Mammary epithelial cell (primary cell): ENCODE results near the gene ZNF444.

Experiments used
- CTCF ChIP-seq, 2 donors: IDR thresholded peaks in 1 of 2; conservative IDR thresholded peaks in 1 of 2; 2 replicates each; pipeline ENCODE4 v1.5.1; 2011 to 2012; ENCODE audit warnings: inconsistent platforms in 2 of 2, low read length in 2 of 2, mild to moderate bottlenecking in 2 of 2, control low read depth in 1 of 2, low read depth in 1 of 2; ENCODE audit not compliant: insufficient read depth in 1 of 2; ENCODE audit errors: extremely low read depth in 1 of 2
- EZH2 ChIP-seq: IDR thresholded peaks from 2 replicates; pipeline ENCODE4 v1.6.1; 2012; ENCODE audit warnings: low read length, inconsistent platforms, borderline replicate concordance

GRCh38 chr19:56097306-56097705 is 43.8 kb upstream of the ZNF444 start:
- TF ChIP-seq CTCF (conservative IDR thresholded peaks at IDR 0.05 in 1 of 2, IDR thresholded peaks at IDR 0.05 in 1 of 2; ENCODE audit: extremely low read depth in 1 of 2, insufficient read depth in 1 of 2, low read depth in 1 of 2, low read length in 2 of 2) (no peak), EZH2 (no peak)
